ENCODE results near the gene SFXN2.

DNA sequence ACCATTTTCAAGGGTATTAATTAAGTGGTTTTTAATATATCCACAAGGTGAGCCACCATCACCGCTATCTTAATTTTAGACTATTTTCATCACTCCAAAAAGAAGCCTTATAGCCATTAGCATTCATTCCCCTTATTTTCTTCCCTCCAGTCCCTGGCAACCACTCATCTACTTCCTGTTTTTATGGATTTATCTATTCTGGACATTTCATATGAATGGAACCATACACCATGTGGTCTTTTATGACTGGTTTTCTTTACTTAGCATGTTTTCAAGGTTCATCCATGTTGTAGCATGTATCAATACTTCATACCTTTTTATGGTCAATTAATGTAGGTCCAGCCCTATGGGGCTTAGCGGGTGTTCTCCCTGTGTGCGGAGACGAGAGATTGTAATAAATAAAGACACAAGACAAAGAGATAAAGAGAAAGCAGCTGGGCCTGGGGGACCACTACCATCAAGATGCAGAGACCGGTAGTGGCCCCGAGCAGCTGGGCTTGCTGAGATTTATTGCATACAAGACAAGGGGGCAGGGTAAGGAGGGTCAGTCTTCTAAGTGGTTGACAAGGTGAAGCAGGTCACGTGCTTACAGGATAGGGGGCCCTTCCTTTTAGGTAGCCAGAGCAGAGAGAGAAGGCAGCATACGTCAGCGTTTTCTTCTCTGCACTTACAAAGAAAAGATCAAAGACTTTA, 44.0 kb downstream of the SFXN2 start:
- TF ChIP-seq CTCF (IDR thresholded peaks at IDR 0.05) (no peak), POLR2A (IDR thresholded peaks at IDR 0.05) (no peak)

Data from uterus (tissue), 2 donors.